Spleen (tissue), 11 donors: ENCODE data around the gene FAM110D. TPM values are rescaled to one million over a fixed set of nuclear protein-coding genes. Genes with fewer than 3 reads are reported as not detected.

Experiments used
- DNase-seq: peaks from one replicate; pipeline ENCODE4 v3.0.0-alpha.2; 2020
- H3K27ac ChIP-seq, 8 donors: fragments of 200-600 bp; sonication (generic) in 7 of 8; 1 replicate in 4 of 8; 2 replicates in 4 of 8; pipeline versions ENCODE4 v1.5.0 to v1.8.0; 2016 to 2021; ENCODE audit warnings: inconsistent platforms in 4 of 8, mild to moderate bottlenecking in 4 of 8, moderate library complexity in 1 of 8
- H3K27me3 ChIP-seq, 7 donors: fragments of 200-600 bp; sonication (generic) in 6 of 7; replicated peaks in 1 of 7; 1 replicate in 4 of 7; 2 replicates in 3 of 7; pipeline versions ENCODE4 v1.5.0 to v1.8.0; 2016 to 2021; ENCODE audit warnings: inconsistent platforms in 3 of 7, mild to moderate bottlenecking in 1 of 7
- H3K36me3 ChIP-seq, 6 donors: fragments of 200-600 bp; sonication (generic) in 5 of 6; 1 replicate in 4 of 6; 2 replicates in 2 of 6; pipeline versions ENCODE4 v1.5.0 to v1.8.0; 2016 to 2021; ENCODE audit warnings: inconsistent platforms in 2 of 6
- H3K4me1 ChIP-seq, 6 donors: fragments of 200-600 bp; sonication (generic) in 5 of 6; 1 replicate in 3 of 6; 2 replicates in 3 of 6; pipeline versions ENCODE4 v1.5.0 to v1.8.0; 2016 to 2021; ENCODE audit warnings: inconsistent platforms in 3 of 6
- H3K4me3 ChIP-seq, 8 donors: fragments of 200-600 bp; sonication (generic) in 7 of 8; 1 replicate in 4 of 8; 2 replicates in 4 of 8; pipeline versions ENCODE4 v1.5.0 to v1.8.0; 2016 to 2021; ENCODE audit warnings: inconsistent platforms in 4 of 8, mild to moderate bottlenecking in 4 of 8, moderate library complexity in 2 of 8
- H3K9me3 ChIP-seq, 8 donors: fragments of 200-600 bp; sonication (generic) in 7 of 8; 1 replicate in 4 of 8; 2 replicates in 4 of 8; pipeline versions ENCODE4 v1.5.0 to v1.8.0; 2016 to 2021; ENCODE audit warnings: inconsistent platforms in 4 of 8
- CTCF ChIP-seq, 11 experiments: fragments of 200-600 bp in 7 of 11; fragments of 450-650 bp in 4 of 11; sonication (generic) in 4 of 11; IDR thresholded peaks in 8 of 11; conservative IDR thresholded peaks in 3 of 11; 1 replicate in 7 of 11; 2 replicates in 4 of 11; pipeline versions ENCODE4 v1.4.0 to v1.8.0; 2016 to 2021; ENCODE audit warnings: antibody characterized with exemption in 11 of 11, inconsistent platforms in 4 of 11, mild to moderate bottlenecking in 1 of 11
- POLR2A ChIP-seq, 3 donors: fragments of 450-650 bp; IDR thresholded peaks; one replicate each; pipeline ENCODE4 v1.5.1; 2017; ENCODE audit warnings: antibody characterized with exemption in 3 of 3, mild to moderate bottlenecking in 1 of 3
- POLR2AphosphoS5 ChIP-seq, 3 donors: sonication (generic); formaldehyde crosslinking; IDR thresholded peaks; one replicate each; pipeline ENCODE4 v1.5.1; 2017; ENCODE audit warnings: antibody characterized with exemption in 3 of 3
- WGBS, 5 donors: extraction: QIAGEN DNeasy Blood & Tissue Kit in 3 of 5; methylation state at CpG; one replicate each; pipeline versions ENCODE4 v1.1.5 to v1.1.7; 2013 to 2018; 5-methylcytosine and 5-hydroxymethylcytosine counted together
- intact Hi-C: fragments of 100-400 bp; cut with DNase I; formaldehyde crosslinking; loops from one replicate; pipeline ENCODE4 v1.15.0; 2023; ENCODE audit warnings: low total_unique reads
- polyA plus RNA-seq, 3 donors: library from polyadenylated mRNA; stranded (reverse); fragments of 200-250 nt; gene quantifications; one replicate each; pipeline ENCODE4 v1.2.1, GENCODE V29; 2013
- total RNA-seq, 7 donors: library from RNA; depleted of rRNA in 3 of 7; stranded (reverse); fragments of >200 nt in 3 of 7; fragmentation: NEBNext Ultra II Directional in 4 of 7; extraction: Animal tissue kit (Norgen Biotek cat#: 25700) in 4 of 7; gene quantifications; one replicate each; pipeline versions ENCODE4 v1.1.0 to v1.2.1, GENCODE V29; 2016 to 2021
- donor health status: healthy with polysubstance abuse.
- donor health status: DM: no; HTN: no; CAD: no; lungs with moderate emphysema.
- donor health status: DM: no; HTN: no; CAD: no.
- donor health status: Bipolar disorder and iron deficiency.
- donor health status: healthy.
- donor health status: DM: no; HTN: no; CAD: no.
- donor health status: DM: yes; HTN: yes; CAD: no.

FAM110D gene
- total and polyA plus RNA-seq, 10 donors: 0.44 to 5.9 (median 1.2) TPM

GRCh38 chr1:26197301-26197700 lies 38.4 kb downstream of the FAM110D start:
- H3K27me3 ChIP-seq: peaks cover 0 to 5% (median 0%) of the 10 kb centered on the region in 7 donors
- WGBS, 5 donors: 81 to 96% (median 83%) methylated on average over 2 to 3 of the region's 3 CpGs
- H3K27ac ChIP-seq: no peak overlapping the region
- DNase-seq: no peak
- H3K4me1 ChIP-seq: peaks cover 0 to 16% (median 12%) of the 10 kb centered on the region in 6 donors
- TF ChIP-seq POLR2AphosphoS5 (IDR thresholded peaks at IDR 0.05) (no peak), POLR2A (IDR thresholded peaks at IDR 0.05) (no peak)
- H3K9me3 ChIP-seq: no peaks in the 10 kb centered on the region
- H3K36me3 ChIP-seq: no peaks in the 10 kb centered on the region
- H3K4me3 ChIP-seq: no peak overlapping the region
- intact Hi-C loops: no loop called here

- no peak for DNase-seq
- H3K9me3 ChIP-seq: no peaks in the 10 kb centered on the region
Observed at GRCh38 chr1:26197813-26198212, 38.9 kb downstream of the FAM110D start.

GRCh38 chr1:26200413-26200812 lies 41.5 kb downstream of the FAM110D start:
- WGBS, 5 donors: 83 to 98% (median 91%) methylated on average over 5 of the region's 5 CpGs

More at GRCh38 chr1:26197813-26198212, 38.9 kb downstream of the FAM110D start:
- no peaks in the 10 kb centered on the region for H3K36me3 ChIP-seq
- TF ChIP-seq CTCF (IDR thresholded peaks at IDR 0.05 in 8 of 11, conservative IDR thresholded peaks at IDR 0.05 in 3 of 11) (no peak), POLR2AphosphoS5 (IDR thresholded peaks at IDR 0.05) (no peak), POLR2A (IDR thresholded peaks at IDR 0.05) (no peak)
- WGBS, 5 donors: 87 to 91% (median 89%) methylated on average over 6 to 11 of the region's 11 CpGs
- no peak overlapping the region for H3K4me3 ChIP-seq
- H3K27me3 ChIP-seq: peaks cover 0 to 5% (median 0%) of the 10 kb centered on the region in 7 donors
- peaks cover 0 to 17% (median 12%) of the 10 kb centered on the region in 6 donors for H3K4me1 ChIP-seq
- H3K27ac ChIP-seq: no peak overlapping the region
- intact Hi-C loops: no loop called here

GRCh38 chr1:26203642-26204318 lies 44.9 kb downstream of the FAM110D start:
- Histone ChIP-seq H3K4me3 (no peak overlapping the region), H3K36me3 (no peaks in the 10 kb centered on the region), H3K27me3 (peaks cover 0 to 4% (median 0%) of the 10 kb centered on the region in 7 donors), H3K4me1 (peaks cover 0 to 17% (median 12%) of the 10 kb centered on the region in 6 donors), H3K9me3 (no peaks in the 10 kb centered on the region), H3K27ac (no peak overlapping the region)
- 77 to 90% (median 83%) methylated on average over 6 to 9 of the region's 9 CpGs for WGBS, 5 donors
- TF ChIP-seq CTCF (IDR thresholded peaks at IDR 0.05 in 8 of 11, conservative IDR thresholded peaks at IDR 0.05 in 3 of 11): no peak
- intact Hi-C loops: no loop called here
- DNase-seq: no peak

More at GRCh38 chr1:26200413-26200812, 41.5 kb downstream of the FAM110D start:
- no peak for TF ChIP-seq POLR2A (IDR thresholded peaks at IDR 0.05)
- TF ChIP-seq CTCF (IDR thresholded peaks at IDR 0.05 in 8 of 11, conservative IDR thresholded peaks at IDR 0.05 in 3 of 11): no peak
- no peak for TF ChIP-seq POLR2AphosphoS5 (IDR thresholded peaks at IDR 0.05)
- Histone ChIP-seq H3K4me1 (peaks cover 0 to 17% (median 12%) of the 10 kb centered on the region in 6 donors), H3K4me3 (no peak overlapping the region), H3K27me3 (peaks cover 0 to 9% (median 0%) of the 10 kb centered on the region in 7 donors), H3K36me3 (no peaks in the 10 kb centered on the region), H3K9me3 (no peaks in the 10 kb centered on the region), H3K27ac (no peak overlapping the region)
- intact Hi-C loops: no loop called here
- no peak for DNase-seq
